Skeletal muscle cell (primary cell): Measurements from ENCODE around the gene ADAR.

ENCODE experiments used
- DNase-seq: peaks from one replicate; pipeline ENCODE4 v3.0.0-alpha.2; 2010; ENCODE audit warnings: low read depth
- H3K4me3 ChIP-seq: 2 replicates; pipeline ENCODE4 v1.5.1; 2011; ENCODE audit warnings: low read depth, mild to moderate bottlenecking, control low read depth, low read length, moderate library complexity

The ADAR gene

GRCh38 chr1:154546264-154547063 lies 61.5 kb downstream of the ADAR start:
- H3K4me3 ChIP-seq = no peak overlapping the region
- no peak for DNase-seq

- H3K4me3 ChIP-seq = no peak overlapping the region
- no peak for DNase-seq
Measured at GRCh38 chr1:154541231-154541630, 66.8 kb downstream of the ADAR start.

GRCh38 chr1:154539486-154540483 lies 68.2 kb downstream of the ADAR start:
- DNase-seq = no peak

GRCh38 chr1:154536570-154536969 lies 71.4 kb downstream of the ADAR start:
- DNase-seq = no peak
- H3K4me3 ChIP-seq = no peak overlapping the region

More at GRCh38 chr1:154539486-154540483, 68.2 kb downstream of the ADAR start:
- H3K4me3 ChIP-seq = no peak overlapping the region

GRCh38 chr1:154533952-154534844 lies 73.8 kb downstream of the ADAR start:
- H3K4me3 ChIP-seq = no peak overlapping the region
- no peak for DNase-seq
